HG02623 (cell line): Measurements from ENCODE around the gene CRY2.
"Not testable (repeated sequence)": the region's sequence is repeated elsewhere in the genome, so short reads cannot be mapped to it uniquely, and the experiment has no call there.

ENCODE experiments used
- ATAC-seq: cut with Tn5 transposase; IDR thresholded peaks from one replicate; pipeline ENCODE4 v1.9.1; 2021; ENCODE audit warnings: moderate library complexity; ENCODE audit not compliant: unreplicated experiment

The CRY2 gene

DNA sequence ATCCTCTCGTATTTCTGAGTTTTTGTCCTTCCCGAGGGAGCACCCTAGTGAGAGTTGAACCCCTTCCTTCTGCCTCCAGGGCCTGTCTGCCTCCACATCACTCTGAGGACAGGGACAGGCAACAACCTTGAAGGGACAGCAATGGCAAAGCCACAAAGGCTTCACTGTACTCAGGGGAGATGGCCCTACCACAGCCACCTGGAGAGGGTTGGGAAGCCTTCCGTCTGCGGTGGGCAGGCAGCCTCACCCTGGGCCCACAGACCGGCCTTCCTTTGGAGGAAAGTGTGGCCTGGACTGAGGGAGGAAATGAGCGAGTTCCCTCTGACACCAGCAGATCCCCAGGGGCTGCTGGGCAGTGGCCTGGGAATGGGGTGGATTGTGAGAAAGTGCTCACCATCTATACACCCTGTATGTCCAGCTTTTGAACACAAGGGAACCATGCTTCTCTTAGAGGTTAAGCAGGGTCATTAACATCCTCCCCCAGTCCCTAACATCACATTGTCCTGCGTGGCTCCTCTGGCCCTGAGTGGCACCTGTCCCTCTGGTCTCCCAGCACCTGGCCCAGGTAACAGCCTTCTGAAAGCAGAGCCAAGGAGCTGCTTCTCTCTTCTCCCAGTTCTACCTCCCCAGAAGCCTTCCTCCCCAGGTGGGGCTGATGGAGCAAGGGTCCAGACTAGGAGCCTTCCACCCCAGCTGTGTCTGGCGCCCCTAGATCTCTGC, 35.5 kb upstream of the CRY2 start:
- ATAC-seq = no peak

DNA sequence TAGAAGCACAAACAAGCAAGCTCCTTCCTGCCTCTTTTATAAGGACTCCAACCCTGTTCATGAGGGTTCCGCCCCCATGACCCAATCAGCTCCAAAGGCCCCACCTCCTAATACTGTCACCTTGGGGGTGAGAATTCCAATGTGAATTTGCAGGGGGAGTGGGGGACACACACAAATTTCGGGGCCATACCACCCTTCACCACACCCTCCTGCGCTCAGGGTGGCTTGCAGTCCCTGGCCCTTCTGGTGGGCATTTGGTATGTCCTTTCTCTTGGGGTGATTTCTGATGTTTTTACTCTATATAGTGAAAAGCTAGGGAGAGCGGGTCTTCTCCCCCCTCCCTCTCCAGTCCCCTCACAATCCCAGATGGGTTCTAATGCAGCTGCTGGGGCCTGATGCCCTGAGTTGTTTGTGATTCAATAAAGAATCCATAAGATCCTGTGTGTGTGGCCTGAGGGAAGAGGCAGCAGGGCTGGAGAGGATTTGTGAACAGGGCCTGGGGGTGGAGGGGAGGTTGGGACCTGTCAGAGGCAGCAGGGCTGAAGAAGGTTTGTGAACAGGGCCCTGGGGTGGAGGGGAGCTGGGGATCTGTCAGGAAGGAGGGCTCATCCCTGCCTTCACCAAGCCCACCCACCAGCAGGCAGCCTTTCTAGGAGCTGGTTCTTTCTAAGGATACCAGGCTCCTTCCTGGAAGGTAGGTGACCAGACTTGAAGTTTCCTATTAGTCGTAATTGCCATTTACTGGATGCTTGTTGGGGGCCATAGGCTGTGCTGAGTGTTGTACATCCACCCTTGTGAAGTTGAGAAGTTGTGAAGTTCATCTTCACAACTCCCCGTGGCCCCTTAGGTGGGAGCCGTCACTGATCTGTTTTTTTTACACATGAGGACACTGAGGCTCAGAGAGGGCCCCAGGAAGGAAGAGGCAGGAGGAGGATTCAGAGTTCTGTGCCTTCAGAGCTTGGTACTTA, 34.4 kb upstream of the CRY2 start:
- ATAC-seq = no peak

DNA sequence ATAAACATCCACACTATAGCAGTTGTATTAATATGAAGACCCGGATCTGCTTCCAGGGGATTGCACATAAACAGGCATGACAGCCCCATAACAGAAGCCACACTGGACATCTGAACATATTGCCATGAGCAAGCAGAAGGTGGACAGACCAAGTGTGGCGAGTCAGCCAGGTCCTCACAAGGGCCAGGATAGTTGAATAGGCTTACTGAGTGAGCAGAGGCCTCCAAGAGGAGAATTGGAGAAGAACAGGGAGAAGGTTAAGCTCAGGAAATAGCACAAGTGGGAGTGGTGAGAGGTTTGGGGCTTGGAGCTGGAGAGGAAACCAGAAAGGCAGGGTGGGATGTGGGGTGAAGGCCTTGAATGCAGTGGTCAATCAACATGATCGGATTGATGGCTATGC, 31.5 kb upstream of the CRY2 start:
- ATAC-seq = no peak

- no peak for ATAC-seq
Observed at GRCh38 chr11:45816614-45817013, 30.7 kb upstream of the CRY2 start.

- ATAC-seq = peak; percentile 72
Observed at GRCh38 chr11:45817191-45817590, 30.1 kb upstream of the CRY2 start.

DNA sequence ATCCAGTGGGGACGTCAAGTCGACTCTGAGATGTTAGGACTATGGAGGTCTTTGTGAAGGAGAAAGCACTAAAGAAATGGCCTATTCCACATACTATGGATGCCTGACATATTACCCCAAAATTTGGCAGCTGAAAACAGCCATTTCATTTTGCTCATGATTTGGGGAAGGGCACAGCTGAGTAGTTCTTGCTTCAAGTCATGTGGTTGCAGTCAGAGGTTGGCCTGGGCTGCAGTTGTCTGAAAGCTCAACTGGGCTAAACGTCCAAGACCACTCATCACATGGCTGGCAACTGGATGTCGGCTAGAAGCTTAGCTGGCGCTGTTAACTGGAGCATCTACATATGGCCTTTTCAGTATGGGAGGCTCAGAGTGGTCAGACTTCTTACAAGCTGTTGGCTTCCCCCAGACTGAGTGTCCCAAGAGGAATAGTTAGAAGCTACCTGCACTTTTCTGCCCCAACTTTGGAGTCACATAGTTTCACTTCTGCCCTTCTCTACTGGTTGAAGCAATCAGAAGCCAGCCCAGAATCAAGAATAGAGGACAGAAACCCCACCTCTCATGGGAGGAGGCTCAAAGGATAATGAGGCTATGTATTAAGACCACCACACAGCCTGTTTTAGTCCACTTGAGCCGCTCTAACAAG, 28.2 kb upstream of the CRY2 start:
- ATAC-seq = no peak

DNA sequence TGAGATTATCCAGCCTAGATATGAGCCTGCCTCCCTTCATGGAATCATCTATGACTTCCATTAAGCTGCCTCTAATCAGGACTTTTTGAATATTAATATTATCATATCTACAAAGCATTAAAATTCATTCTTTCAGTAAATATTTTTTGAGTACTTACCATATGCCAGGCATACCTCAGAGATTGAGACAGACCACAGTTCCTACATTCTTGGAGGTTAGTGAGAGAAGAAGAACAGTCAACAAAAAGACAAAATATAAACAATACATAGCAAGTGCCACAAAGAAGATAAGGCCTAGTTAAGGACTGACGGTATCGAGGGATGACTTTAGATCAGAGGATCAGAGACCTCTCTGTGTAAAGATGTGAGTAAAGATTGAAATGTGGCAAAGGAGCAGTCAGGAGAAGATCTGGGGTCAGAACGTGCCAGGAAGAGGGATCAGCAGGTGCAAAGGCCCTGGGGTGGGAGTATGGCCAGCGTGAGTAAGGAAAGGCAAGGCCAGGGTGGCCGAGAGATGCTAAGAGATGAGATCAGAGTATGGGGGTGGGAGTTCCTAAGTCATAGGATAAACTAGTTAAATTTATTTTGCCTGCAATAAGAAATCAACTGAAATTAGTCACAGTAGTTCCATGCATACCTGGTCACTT, 26.9 kb upstream of the CRY2 start:
- ATAC-seq = no peak

DNA sequence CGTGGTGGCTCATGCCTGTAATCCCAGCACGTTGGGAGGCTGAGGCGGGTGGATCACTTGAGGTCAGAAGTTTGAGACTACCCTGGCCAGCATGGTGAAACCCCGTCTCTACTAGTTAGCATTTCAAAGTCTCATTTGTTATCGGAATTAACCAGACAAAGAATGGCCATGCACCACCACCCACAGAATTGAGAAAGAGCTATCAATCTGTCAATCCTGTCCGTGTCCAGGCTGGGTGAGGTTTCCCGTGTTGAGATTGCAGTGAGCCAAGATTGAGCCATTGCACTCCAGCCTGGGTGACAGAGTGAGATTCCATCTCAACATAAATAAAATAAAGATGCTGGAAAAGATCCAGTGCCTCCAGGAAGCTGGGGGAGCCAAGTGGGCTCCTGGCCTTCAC, 20.8 kb upstream of the CRY2 start:
- ATAC-seq = not testable (repeated sequence)

DNA sequence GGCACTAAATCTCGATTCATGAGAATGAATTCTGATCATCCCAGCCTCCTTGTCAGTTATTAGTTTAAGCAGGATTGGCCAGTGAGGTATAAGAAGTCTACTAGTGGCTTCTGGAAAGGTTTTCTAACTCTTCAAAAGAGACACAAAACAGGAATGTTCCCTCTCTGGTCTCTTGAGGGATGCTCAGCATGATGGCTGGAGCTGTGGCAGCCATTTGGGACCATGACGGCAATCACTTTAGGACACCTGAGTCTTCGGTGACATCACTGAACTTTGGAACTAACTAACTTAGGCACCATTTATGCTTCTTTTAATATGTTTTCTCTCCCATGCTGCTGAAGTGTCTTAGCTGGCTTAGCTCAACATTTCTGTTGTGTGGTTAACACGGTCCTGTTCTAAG, 20.2 kb upstream of the CRY2 start:
- ATAC-seq = no peak

DNA sequence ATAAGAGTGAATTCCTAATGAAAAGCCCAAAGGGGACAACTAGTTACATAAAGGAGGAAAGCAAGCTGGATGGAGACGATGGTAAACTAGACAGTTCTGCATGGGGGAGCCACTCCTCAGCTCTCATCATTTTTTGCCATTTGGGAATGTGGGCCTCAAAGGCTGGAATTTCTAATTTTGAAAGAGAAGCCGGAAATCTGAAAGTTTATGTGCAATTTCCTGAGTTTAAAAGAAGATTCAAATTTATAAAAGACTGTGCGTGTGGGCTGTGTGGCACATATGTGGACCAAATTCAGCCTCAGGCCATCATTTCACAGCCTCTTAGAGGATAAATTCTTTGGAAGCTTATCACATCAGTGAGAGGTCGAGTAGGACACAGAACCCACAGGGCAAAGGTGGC, 18.3 kb upstream of the CRY2 start:
- ATAC-seq = no peak

DNA sequence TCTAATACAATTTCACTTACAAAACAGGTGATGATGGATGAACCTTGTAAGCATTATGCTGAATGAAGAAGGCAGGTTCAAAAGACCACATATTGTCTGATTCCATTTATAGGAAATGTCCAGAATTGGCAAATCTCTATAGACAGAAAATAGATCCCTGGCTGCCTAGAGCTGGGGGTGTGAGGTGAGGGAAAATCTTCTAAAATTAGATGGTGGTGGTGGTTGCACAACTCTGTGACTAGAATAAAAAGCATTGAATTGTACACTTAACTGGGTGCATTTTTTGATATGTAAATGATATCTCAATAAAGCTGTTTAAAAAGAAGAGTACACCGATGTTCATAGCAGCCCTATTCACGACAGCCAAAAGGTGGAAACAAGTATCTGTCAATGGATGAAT, 16.7 kb upstream of the CRY2 start:
- ATAC-seq = no peak

GRCh38 chr11:45832811-45833441, 14.3 kb upstream of the CRY2 start:
- ATAC-seq = no peak

GRCh38 chr11:45833761-45834160, 13.5 kb upstream of the CRY2 start:
- ATAC-seq = no peak

DNA sequence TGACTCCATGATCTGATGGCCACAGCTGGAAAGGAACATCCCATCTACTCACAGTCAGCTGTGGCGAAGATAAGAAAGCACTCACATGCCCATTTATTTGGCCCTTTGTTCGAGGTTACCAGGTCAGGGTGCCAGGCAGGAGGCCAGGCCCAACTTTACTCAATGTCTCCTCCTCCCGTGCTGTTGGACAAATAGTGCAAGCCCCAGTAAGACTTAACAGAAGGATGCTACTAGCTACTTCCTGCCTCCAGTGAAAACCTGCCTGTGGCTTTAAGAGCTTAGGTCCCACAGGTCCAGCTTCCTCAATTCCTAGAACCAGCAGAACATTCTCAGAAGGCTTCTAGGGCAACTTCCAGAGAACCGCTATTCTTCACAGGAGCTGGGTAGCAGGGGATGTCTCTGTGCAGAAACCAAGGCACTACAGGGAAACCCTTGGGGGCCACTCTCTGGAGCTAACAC, 12.9 kb upstream of the CRY2 start:
- no peak for ATAC-seq

DNA sequence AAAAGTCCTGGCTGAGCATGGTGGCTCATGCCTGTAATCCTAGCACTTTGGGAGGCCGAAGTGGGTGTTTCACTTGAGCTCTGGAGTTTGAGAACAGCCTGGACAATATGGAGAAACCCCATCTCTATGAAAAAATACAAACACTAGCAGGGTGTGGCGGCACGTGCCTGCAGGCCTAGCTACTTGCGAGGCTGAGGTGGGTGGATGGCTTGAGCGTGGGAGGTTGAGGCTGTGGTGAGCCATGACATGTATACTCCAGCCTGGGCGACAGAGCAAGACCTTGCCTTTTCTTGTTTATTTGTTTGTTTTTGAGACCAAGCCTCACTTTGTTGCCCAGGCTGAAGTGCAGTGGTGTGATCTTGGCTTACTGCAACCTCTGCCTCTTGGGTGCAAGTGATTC, 8.1 kb upstream of the CRY2 start:
- ATAC-seq = no peak

DNA sequence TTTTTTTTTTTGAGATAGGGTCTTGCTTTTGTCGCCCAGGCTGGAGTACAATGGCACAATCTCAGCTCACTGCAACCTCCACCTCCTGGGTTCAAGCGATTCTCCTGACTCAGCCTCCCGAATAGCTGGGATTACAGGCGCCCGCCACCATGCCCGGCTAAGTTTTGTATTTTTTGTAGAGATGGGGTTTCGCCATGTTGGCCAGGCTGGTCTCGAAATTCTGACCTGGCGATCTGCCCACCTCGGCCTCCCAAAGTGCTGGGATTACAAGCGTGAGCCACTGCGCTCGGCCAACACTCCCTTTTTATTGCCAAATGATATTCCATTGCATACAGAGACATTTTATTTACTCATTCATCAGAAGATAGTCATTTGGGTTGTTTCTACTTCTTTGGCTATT, 7.0 kb upstream of the CRY2 start:
- not testable (repeated sequence) for ATAC-seq

GRCh38 chr11:45843158-45843924, 3.9 kb upstream of the CRY2 start:
- ATAC-seq = no peak

DNA sequence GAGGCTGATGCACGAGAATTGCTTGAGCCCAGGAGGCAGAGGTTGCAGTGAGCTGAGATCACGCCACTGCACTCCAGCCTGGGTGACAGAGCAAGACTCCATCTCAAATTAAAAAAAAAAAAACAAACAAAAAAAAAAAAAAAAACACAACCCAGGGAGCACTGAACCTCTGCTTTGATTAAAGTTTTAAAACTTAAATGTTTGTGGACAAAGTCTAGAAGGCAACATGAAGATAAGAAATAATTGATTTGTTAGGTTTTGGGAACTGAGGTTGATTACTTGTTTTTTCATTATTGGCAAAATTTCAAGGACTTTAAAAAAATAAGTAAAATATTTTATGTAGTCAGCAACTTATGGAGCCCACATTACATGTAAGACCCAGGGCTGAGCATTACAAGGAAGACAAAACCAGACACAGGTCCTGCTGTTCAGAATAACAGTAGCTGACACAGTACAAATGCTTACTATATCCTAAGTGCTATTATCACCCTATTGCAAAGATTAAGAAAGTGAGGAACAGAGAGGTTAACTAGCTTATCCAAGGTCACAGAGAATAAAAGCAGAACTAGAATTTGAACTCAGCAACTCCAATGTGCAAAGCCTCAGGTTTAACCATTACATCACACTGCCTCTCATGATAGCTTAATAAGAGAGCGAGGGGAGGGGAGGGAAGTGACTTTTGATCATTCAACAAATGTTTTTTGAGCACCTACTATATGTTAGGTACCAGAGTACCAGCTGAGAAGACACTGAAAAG, 2.3 kb upstream of the CRY2 start:
- ATAC-seq = no peak

GRCh38 chr11:45846174-45846675, 1.1 kb upstream of the CRY2 start:
- ATAC-seq = no peak
